ENCODE results near the gene PACRG. TPM values are rescaled to one million over a fixed set of nuclear protein-coding genes. Genes with fewer than 3 reads are reported as not detected.

The PACRG gene
- total RNA-seq, 1 experiment from 2014 or later, result 0.44 TPM

GRCh38 chr6:163031931-163032330 is 304.2 kb downstream of the PACRG start:
- POLR2A ChIA-PET, result no interaction called here

More at GRCh38 chr6:163031931-163032330, 304.2 kb downstream of the PACRG start:
- ATAC-seq, result no peak
- TF ChIP-seq FOXK1 (CRISPR knock-in tag; IDR thresholded peaks at IDR 0.05) (no peak), ZNF512 (CRISPR knock-in tag; IDR thresholded peaks at IDR 0.05; ENCODE audit: borderline replicate concordance) (no peak), TEAD1 (CRISPR knock-in tag; IDR thresholded peaks at IDR 0.05) (no peak), ZBTB21 (CRISPR knock-in tag; IDR thresholded peaks at IDR 0.05; ENCODE audit: borderline replicate concordance) (no peak), OVOL2 (CRISPR knock-in tag; IDR thresholded peaks at IDR 0.05; ENCODE audit: borderline replicate concordance) (no peak), ZNF317 (CRISPR knock-in tag; IDR thresholded peaks at IDR 0.05; ENCODE audit: borderline replicate concordance, low read depth) (no peak), CDX4 (CRISPR knock-in tag; IDR thresholded peaks at IDR 0.05; ENCODE audit: borderline replicate concordance) (no peak), ZNF219 (CRISPR knock-in tag; IDR thresholded peaks at IDR 0.05; ENCODE audit: borderline replicate concordance) (no peak), JUN (CRISPR knock-in tag; IDR thresholded peaks at IDR 0.05) (no peak), ERG (CRISPR knock-in tag; IDR thresholded peaks at IDR 0.05) (no peak), NFYB (CRISPR knock-in tag; conservative IDR thresholded peaks at IDR 0.05; ENCODE audit: low read depth) (no peak), RORB (CRISPR knock-in tag; IDR thresholded peaks at IDR 0.05) (no peak), ZNF416 (CRISPR knock-in tag; IDR thresholded peaks at IDR 0.05) (no peak), E2F1 (CRISPR knock-in tag; IDR thresholded peaks at IDR 0.05) (no peak), GTF2I (CRISPR knock-in tag; conservative IDR thresholded peaks at IDR 0.05) (no peak), MXD4 (CRISPR knock-in tag; IDR thresholded peaks at IDR 0.05; ENCODE audit: borderline replicate concordance) (no peak), ARID4B (CRISPR knock-in tag; IDR thresholded peaks at IDR 0.05; ENCODE audit: borderline replicate concordance) (no peak), ZNF281 (CRISPR knock-in tag; IDR thresholded peaks at IDR 0.05) (no peak)
- peaks cover 52% of the 10 kb centered on the region for H3K9me3 Mint-ChIP-seq
- no peak overlapping the region for H3K4me3 Mint-ChIP-seq
- CTCF ChIA-PET, result no interaction called here
- no peak overlapping the region for H3K27ac Mint-ChIP-seq
- peaks cover 13% of the 10 kb centered on the region for H3K36me3 Mint-ChIP-seq
- no peaks in the 10 kb centered on the region for H3K27me3 Mint-ChIP-seq (ENCODE audit: low read depth)
- no peak for DNase-seq (ENCODE audit: low spot score)
- peaks cover 11% of the 10 kb centered on the region for H3K4me1 Mint-ChIP-seq
